Stimulated activated CD4-positive, alpha-beta T cell treated with anti-CD3 and anti-CD28 coated beads, Interleukin-2, amount 100 ng/mL, for 24 hours (primary cell): ENCODE results near the gene MAPK8IP1.
A peak's percentile ranks its signal among the peaks of the same experiment; 100 is the strongest.
"Not testable (repeated sequence)": the region's sequence is repeated elsewhere in the genome, so short reads cannot be mapped to it uniquely, and the experiment has no call there.

Experiments used
- DNase-seq, 2 donors: peaks; one replicate each; pipeline ENCODE4 v3.0.0-alpha.2; 2020

MAPK8IP1 gene

DNA sequence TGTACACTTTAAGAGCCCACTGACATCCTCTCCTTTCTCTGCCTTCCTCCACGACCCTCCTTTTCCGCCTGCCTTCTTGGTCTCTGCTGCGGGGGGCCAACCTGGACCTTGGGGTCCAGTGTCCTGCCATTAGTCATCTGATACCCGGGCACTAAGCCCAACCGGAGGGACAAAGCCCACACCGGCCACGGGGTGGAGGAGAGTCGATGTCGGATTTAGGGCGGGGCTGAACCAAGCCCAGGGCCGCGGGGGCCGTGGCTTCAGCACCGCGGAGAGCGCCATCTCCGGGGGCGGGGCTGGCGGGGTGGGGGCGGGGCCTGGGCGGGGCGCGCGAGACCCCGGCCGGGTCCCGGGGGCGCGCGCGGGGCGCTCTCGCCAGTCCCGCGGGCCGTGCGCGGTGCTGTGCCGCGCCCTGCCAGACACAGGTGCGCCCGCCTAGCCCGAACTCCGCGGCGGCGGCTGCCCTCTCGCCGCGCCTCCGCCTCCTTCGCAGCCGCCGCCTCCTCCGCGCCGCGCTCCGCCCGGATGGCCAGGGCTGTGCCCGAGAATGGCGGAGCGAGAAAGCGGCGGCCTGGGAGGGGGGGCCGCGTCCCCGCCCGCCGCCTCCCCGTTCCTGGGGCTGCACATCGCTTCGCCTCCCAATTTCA is at the start of gene MAPK8IP1:
Gene MAPK8IP1 (plus strand): TSS at position 378 of the 647 bp plus-strand sequence. CDS start 170 bp downstream, at position 548.
- peak; percentile 59 to 65 for DNase-seq

DNA sequence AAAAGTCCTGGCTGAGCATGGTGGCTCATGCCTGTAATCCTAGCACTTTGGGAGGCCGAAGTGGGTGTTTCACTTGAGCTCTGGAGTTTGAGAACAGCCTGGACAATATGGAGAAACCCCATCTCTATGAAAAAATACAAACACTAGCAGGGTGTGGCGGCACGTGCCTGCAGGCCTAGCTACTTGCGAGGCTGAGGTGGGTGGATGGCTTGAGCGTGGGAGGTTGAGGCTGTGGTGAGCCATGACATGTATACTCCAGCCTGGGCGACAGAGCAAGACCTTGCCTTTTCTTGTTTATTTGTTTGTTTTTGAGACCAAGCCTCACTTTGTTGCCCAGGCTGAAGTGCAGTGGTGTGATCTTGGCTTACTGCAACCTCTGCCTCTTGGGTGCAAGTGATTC is 46.2 kb upstream of the MAPK8IP1 start:
- DNase-seq = no peak

DNA sequence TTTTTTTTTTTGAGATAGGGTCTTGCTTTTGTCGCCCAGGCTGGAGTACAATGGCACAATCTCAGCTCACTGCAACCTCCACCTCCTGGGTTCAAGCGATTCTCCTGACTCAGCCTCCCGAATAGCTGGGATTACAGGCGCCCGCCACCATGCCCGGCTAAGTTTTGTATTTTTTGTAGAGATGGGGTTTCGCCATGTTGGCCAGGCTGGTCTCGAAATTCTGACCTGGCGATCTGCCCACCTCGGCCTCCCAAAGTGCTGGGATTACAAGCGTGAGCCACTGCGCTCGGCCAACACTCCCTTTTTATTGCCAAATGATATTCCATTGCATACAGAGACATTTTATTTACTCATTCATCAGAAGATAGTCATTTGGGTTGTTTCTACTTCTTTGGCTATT is 45.2 kb upstream of the MAPK8IP1 start:
- not testable (repeated sequence) for DNase-seq

DNA sequence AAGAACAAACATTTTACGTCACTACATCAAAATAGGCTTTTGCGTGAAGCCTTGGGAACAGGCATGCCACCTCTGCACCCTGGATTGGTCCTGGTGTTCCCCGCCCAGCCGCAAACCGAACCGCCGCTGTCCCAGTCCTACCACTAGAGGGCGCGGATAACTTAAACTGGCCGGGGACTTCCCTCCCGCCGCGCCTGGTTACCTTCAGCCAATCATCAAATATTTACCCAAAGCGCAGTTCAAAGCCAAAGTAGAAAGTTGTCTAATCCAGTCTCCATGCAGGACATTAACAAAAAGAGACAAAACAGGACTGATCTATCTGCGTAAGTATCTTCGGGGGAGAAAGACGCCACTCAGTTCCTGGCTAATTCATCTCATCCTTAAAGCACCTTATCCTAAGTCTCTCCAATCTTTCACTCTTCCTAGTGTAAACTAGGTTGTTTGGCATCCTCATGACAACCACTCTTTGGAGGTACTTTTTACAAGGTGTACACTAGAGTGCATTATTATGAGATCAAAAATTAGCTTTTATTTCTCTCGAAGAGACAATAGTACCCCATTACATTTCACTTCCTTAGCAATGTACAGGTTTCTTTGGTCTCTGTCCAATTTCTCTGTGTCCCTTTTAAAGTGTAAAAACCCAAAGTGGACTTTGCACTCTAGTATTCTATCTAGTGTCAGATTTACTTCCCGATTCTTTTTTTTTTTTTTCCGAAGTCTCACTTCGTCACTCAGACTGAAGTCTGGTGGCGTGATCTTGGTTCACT is 42.1 kb upstream of the MAPK8IP1 start:
- peak; percentile 87 to 89 for DNase-seq

DNA sequence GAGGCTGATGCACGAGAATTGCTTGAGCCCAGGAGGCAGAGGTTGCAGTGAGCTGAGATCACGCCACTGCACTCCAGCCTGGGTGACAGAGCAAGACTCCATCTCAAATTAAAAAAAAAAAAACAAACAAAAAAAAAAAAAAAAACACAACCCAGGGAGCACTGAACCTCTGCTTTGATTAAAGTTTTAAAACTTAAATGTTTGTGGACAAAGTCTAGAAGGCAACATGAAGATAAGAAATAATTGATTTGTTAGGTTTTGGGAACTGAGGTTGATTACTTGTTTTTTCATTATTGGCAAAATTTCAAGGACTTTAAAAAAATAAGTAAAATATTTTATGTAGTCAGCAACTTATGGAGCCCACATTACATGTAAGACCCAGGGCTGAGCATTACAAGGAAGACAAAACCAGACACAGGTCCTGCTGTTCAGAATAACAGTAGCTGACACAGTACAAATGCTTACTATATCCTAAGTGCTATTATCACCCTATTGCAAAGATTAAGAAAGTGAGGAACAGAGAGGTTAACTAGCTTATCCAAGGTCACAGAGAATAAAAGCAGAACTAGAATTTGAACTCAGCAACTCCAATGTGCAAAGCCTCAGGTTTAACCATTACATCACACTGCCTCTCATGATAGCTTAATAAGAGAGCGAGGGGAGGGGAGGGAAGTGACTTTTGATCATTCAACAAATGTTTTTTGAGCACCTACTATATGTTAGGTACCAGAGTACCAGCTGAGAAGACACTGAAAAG is 40.5 kb upstream of the MAPK8IP1 start:
- DNase-seq = no peak

DNA sequence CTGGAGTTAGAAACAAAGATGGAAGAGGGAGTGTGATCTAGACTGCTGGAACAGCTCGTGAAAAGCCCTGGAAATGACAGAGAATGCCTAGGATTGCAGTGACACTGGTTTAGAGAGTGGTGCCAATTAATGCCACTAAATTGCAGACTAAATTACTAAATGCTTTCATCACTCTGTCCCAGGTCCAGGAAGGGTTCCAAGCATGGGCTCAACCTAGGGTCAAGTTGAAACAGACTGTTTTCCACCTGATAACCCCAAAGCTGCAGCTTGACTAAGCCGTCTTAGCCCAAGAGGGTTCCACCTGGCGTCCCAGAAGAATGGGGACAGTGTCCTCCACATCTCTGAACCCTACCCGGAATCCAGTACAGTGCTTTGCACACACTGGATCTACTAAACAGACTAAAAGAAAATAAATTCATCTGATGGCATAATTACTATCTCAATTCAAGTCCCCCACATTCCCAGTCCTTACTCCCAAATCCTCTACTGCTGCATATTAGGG is 39.2 kb upstream of the MAPK8IP1 start:
- no peak for DNase-seq

DNA sequence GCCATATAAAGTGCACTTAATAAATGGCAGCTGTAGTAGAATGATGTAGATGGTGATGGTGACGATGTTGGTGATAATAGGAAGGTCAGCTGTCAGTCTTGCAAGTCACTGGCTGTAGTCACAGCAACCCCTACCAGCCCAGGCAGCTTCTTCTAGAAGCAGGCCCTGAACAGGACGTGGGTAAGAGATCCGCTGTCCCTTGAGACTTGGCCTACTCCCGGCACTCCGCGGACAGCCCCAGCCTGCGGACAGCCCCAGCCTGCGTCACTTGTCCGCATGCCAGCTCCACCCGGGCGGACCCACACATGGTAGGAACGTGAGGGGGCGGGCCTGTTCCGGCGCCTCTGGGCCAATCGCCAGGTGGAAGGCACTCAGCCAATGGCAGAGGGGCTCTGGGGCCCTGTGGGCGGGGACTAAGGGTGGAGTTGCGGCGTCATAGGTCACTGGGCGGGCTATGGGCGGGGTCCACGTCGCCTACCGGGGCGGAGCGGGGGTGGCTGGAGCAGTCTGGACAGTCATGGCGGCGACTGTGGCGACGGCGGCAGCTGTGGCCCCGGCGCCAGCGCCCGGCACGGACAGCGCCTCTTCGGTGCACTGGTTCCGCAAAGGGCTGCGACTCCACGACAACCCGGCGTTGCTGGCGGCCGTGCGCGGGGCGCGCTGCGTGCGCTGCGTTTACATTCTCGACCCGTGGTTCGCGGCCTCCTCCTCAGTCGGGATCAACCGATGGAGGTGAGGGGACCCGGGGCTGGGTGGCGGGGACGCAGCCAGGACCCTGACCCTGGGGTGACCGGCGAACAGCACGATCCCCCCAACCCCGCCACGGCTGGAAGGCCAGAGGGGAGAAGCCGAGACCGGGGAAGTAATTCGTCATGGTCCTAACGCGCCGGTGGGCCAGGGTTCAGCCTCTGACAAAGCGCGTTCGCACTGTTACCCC is 38.2 kb upstream of the MAPK8IP1 start, which contains the start of gene CRY2:
Gene CRY2 (plus strand): TSS at position 502 of the 937 bp plus-strand sequence. CDS start 16 bp downstream, at position 518.
- peak; percentile 100 for DNase-seq

DNA sequence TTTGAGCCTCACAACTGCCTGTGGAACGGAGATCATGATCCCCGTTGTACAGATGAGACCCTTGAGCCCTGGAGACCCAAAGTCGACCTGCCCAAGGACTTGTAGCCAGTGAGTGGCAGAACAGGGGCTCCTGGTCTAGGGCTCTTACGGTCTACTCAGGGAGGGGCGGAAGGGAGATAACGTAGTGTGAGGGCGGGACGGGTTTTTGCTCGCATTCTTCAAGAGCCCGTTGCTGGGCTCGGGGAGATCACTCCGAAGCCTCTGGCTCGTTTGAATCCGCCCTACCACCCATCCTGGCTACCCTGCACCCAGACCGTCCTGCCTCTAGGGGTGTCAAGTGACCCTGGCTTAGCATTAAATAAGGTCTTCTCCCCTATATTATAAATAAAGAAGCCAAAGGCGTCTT is 37.5 kb upstream of the MAPK8IP1 start:
- peak; percentile 34 to 36 for DNase-seq

DNA sequence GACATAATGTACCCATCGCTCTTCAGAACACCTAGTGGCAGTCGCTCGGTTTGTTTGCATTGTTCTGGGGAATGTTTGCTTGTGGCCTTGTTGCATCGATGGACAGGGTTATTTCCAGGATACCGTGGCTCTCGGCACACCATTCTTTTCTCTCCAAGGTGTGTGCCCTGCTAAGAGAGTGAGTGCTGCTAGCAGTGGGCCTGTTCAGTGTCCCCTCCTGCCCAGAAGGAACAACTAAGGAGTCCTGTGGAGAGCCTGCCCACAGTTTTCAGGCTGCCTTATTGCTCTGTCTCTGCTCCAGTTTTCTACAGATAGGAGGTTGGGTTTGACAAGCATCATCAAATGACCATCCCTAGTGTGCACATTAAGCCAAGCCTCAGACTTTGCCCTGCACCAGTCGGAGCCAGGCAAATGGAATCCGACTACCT is 36.8 kb upstream of the MAPK8IP1 start:
- no peak for DNase-seq

DNA sequence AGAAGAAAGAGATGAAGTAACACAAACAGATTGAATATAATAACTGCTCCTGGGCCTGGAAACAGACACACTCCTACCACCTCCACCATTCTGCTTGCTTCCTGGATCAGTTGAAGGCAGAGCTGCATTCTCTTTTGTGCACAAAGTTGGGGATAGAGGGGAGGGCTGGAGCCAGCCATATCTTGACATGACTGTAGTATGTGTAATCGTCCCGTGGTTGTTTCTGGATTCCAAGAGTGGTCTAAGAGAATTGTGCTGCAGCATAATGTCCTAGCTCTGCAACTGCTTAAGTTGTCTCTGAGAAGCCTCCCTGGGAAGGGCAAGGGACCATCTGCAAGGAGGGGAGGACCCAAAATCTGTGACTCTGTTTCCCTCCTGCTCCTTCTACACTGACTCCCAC is 35.0 kb upstream of the MAPK8IP1 start:
- DNase-seq = no peak

DNA sequence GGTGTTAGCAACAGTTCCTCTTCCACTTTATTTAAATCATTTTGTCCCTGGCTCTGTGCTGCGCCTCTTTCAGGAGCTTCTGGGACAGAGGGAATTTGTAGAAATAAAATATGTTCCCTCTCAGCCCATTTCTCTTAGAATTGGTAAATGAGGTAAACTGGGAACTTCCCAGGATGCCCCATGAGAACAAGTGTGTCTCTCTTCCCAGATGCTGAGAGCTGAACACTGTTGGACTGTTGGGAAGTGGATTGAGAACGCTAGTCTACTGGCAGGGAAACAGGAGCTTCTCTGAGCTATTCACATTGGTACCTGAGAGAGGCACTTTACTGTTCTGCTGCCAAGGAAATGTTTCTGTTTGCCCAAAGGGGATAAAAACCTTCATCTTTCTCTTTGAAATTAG is 34.2 kb upstream of the MAPK8IP1 start:
- no peak for DNase-seq

DNA sequence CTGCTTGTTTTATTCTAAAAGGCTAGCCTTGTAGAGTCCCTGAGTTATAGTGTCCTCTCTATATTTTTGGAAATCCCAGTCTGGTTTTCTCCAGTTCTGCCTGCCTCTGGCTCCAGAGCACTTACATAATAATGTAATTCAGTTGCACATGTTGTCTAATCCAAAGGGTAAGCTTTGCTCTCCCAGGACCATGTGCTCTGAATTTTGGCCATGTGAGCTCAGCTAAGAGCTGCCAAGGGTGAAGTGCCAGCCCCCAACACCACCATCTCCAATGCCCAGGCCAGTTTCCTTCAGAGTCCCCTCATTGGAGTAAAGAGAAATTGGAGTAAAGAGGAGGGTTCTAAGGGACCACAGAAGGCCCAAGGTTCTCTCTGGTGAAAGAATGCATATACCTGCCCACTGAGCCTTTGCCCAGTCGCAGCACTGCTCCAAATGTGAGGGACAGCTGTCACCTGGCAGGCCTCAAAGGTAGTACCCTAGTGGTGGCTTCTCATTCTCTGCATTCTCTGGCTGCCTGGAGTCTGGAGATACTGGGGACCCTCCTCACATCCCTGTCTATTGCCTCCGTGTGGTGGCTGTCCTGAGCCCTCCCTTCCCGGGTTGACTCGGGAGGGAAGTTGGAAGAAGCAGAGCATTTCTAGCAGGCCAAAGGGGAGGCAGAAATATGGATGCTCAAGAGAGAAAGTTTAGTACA is 33.3 kb upstream of the MAPK8IP1 start:
- no peak for DNase-seq

DNA sequence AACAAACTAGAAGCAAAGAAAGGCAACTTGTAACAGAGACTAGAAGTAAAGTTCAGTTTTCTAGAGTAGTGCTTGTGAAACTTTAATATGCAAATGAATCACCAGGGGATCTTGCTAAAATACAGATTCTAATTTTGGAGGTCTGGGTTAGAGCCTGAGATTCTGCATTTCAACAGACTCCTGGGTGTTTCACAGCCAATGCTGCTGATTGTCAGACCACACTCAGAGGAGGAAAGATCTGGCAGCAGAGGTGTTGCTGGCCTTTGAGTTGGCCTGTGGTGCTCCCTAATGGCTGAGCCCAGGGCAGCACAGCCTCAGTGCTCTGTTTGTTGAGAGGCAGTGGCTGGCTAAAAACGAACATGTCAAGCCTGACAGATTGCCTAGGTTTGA is 32.7 kb upstream of the MAPK8IP1 start:
- DNase-seq = no peak

DNA sequence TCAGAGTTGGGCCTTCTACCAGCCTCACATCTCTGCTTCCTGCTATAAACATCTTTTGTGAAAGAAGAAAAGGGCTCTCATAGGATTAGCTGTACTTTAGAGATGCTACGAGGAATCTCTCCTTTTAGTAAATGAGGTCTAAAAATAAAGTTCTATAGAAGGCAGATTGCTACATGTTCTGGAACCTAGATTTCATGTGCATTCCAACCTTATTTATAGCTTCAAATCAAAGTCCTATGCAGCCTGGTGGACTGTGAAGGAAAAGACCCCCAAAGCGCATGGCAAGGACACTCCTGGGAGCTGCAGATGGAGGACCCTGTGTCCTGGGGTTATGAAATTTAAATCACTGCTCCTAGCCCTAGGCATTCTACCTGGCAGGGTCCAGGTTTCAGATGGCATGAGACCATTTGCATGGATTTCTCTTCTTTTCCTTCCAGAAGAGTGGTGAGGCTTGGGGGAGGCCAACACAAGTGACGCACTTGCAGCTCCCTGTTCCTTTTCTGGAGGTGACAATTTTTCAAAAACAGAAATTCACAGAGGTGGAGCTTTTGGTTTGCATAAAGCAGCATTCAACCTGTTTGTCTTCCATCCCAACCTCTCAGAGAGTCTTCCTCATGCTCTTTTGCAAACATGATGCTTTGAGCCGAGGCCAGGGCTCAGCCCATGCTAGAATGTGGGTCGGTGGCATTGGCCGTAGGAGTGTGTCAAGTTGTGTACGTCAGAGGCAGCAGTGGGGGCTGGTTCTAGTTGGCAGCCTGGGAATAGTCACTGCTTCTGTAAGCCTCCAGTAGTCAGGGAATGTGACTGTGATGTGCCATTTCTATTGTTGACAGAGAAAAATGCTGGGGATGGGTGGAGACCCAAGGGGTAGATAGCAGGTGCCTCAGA is 31.9 kb upstream of the MAPK8IP1 start:
- no peak for DNase-seq

DNA sequence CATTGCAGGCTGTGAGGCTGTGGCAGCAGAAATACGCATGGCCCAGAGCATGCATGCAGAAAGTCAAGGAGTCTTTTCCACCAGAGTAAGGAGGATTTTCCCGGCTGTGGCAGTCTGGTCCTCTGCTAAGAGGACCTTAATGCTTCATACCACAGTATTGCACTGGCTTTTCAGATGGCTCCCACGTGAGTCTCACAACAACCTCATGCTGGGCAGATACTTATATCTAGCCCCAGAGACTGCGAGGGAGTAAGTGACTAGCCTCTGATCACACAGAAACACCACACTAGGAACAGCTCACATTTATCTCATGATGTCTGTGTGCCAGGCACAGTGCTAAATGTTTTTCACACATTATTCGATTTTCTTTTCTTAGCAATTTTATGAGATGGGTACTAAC is 30.1 kb upstream of the MAPK8IP1 start:
- DNase-seq = no peak

DNA sequence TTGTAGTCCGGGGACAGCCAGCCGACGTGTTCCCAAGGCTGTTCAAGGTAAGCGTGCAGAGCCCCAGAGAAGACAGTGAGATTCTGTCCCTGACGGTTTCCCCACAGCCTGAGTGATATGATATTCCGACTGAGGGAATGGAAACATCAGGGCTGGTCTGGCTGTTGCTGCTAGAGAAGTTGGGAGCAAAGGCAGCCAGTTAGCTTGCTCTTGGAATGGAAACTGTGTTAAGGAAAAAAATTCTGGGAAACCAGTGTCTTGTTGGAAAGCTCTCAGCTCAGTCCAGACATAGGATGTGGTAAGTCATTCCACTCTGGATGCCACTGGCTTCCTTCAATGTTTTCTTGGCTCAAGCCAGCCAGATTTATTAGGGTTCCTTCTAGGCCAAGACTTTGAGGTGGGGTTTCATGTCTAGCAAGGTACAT is 29.4 kb upstream of the MAPK8IP1 start:
- no peak for DNase-seq

DNA sequence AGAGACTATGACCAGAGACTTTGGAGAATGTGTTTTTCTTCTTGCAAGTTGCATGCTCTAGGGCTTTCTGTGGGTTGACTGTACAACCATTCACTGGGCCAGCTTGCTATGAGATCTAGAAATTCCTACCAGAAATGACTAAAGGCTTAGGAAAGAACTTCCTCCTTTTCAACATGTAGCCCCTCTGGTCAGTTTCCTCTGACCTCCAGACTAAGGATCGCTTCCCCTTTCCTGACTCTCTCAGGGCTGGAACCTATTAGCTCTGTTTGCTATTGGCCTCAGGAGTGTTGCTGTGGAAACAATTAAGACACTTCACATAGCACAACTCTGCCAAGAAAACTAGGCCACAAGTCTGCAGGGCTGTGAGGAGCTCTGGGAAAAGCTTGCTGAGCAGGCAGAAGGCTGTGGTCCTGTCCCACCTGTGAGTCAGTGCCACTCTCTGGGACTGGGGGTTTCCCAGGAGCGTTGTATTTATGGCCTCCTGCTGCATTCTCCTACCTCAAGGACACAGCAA is 27.4 kb upstream of the MAPK8IP1 start:
- DNase-seq = no peak

DNA sequence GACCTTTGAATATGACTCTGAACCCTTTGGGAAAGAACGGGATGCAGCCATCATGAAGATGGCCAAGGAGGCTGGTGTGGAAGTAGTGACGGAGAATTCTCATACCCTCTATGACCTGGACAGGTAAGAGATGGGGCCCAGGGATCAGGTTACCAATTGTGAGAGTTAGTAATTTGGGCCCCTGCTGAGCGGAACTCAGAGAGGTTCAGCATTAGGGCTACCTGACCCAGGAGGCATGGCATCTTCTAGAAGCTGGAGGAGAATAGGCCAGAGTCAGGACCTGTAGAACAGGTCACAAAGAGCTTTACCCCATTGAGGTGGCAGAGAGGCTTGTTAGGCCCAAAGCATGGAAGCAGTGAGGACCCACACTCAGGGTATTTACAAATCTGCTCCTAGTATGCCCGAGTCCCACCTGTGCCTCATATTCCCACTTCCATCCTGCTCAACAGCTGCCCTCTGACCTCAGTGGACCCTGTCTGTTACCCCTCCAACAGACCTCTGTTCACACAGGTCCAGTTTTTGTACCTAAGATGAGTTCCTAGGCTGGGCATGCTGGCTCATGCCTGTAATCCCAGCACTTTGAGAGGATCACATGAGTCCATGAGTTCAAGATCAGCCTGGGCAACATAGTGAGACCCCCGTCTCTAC is 26.6 kb upstream of the MAPK8IP1 start:
- DNase-seq = no peak

DNA sequence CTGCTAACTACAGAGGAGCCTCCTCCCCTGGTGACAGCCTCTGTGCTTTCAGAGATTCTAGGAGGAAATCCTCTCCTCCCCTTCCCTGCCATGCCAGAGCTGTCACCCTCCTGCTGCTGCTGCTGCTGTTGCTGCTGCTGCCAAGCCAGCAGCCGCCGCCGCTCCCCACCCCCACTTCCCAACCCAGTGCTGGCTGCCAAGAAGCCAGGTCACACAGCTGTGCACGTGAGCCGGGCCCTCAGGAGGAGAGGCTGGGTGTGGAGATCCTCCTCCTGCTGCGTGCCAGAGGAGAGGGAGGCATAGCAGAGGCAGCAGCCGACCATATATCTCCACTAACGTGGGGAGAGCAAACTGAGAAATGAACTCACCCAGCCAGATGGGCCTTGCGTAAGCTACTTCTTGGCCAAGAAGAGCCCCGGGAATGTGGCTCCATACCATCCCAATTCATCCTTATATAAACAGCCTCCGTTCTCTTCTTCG is 25.8 kb upstream of the MAPK8IP1 start:
- no peak for DNase-seq

DNA sequence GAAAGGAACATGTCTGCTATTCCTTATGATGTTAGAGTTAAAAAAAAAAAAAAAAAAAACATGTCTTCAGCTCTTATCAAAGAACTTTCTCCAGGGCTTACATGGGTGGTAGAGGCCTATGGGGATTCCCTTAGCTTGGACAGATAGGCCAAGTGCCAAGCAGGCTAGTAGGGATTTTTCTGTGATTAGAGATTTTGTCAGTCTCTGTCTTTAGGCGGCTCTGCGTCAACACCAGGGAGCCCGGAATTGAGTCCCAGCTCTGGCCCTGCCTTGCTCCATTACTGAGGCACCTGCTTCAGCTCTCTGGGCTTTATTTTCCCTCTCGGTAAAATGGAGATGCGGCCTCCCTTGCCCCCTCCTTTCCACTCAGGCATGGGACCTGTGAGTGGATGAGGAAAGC is 25.1 kb upstream of the MAPK8IP1 start:
- no peak for DNase-seq
